SIG-M5 treated with dmso at 0.1 percent for 504 hours (cell line): ENCODE data around the gene CCDC148.

Experiments used
- DNase-seq: peaks from one replicate; lab custom pipeline; 2025; ENCODE audit not compliant: unreplicated experiment; lab: John Stamatoyannopoulos, UW

CCDC148 gene

DNA sequence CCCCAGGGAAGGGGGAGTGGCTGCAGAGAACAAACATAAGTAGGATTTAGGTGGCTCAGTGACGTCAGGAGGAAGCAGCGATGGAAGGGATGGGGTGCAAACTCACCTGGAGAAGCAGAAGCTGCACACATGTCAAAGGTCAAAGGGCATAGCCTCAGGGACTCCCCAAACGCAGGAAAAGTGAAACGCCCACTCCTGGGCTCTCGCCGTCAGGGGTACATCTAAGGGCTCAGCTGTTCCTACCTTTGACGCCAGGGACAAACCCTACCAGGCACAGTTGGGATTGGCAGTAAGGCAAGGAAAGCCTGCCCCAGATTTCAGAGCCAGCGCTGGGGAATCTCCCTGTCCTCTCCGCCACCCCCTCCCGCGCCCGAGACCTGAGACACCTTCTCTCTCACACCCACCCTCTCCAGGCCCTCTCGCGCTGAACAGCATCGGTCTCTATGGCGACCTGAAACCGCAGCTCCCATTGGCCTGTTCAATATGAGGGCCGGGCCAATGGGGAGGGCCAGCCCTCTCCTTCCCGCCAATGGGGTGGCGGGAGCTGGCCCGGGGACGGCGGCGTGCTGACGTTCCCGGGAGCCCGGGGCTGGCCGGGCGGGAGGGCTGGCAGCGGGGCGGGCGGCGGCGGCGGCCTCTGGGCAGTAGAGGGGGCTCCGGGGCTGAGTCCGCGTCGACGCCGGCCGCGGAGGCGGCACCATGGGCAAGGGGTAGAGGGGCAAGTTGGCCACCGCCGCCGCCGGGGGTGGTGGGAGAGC lies at the start of gene CCDC148, which contains the start of gene PKP4:
CCDC148 (minus strand) TSS at position 445 of the 758 bp plus-strand sequence; CDS start at position 131, 314 bp downstream.
PKP4 (plus strand) TSS at position 644 of the 758 bp plus-strand sequence. CDS start 76,233 bp downstream, outside the sequence.
- DNase-seq: peak; percentile 87

DNA sequence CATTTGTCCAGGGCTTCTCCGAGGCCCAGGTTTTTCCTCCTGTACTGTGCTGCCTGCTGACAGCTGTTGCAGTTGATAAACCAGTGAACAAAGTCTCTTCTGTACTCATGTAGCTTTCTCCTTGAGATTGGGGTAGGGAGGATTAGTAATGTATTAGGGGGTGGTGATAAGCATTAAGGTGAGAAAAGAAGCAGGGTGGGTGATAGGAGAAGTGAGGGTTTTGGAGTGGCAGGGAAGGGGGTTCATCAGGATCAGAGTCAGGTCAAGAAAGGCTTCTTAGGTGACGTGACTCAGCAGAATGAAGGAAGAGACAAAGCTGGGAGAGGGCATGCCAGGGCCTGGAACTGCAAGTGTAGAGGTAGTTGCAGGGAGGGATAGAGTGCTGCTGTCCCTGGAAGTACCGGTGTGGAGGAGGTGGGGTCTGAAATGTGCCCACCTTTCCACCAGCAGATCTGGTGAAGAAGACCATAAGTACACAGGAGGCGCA lies 48.9 kb upstream of the CCDC148 start:
- no peak for DNase-seq

DNA sequence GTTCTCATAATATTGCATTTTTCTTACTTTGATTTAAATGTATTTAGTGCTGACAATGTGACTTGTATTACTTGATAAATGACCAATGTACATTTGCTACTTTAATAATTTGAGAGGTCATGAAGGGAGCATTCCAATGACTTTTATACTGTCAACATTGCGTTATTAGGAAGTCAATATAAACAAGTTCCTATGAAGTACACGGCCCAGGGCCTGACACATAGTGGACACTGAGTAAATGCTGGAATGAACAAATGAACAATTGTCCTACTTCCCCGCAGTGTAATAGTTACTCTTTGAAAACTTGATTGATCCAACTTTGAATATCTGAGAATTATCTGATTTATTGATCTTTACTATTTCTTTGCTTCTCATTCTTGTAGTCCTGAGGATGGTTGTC lies 47.5 kb upstream of the CCDC148 start:
- no peak for DNase-seq

DNA sequence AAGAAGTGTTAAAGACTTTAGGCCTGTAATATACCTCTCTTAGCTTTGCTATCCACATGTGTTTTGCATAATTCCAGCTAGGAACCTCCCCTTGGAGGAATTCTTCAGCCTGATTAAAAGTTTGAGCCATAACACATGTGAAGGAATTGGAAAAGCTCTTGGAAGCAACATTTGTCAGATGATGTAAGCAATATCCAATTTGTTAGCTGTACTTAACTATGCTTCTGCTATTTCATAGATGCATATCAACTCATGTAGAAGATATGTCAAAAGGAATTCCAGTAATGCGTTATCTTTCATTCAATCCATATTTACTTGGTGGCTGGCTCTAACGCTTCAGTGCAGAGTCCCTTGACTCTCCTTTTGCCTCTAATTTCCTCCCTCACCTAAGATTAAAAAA lies 46.4 kb upstream of the CCDC148 start:
- DNase-seq: peak; percentile 8

DNA sequence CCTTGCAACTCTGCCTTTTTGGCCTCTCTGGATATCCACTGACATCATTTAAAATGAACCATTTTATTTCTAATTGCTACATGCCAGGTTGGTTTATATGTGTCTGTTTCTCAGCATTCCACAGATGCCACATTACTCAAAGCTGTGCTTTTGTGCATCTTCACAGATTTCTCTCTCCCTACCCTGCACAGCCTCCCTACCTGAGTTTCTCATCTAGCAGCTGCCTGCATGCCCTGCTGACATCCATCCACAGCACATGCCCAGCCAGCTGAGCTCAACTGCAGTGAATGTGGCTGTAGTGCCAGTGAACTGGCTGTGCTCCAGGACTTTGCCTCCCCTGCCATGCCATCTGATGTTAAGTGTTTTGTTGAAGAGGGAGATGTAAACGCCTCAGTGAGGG lies 44.7 kb upstream of the CCDC148 start:
- no peak for DNase-seq

DNA sequence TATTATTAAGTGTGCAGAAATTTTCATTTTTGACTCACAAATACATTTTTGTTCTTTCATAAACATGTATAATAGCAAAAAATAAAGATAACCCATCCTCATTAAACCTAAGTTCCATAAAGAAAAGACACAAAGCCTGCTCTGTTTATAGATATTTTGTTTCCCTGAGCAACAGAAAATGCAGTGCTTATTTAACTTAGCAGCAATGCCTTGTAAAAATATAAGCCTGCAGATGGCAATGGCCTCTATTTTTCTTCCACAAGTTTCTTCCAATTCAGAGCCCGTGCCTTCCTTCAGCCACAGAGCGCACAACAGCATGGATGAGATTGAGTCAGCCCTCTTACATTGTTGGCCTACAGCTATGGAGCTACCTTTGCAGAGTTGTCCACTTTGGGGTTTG lies 43.8 kb upstream of the CCDC148 start:
- no peak for DNase-seq

DNA sequence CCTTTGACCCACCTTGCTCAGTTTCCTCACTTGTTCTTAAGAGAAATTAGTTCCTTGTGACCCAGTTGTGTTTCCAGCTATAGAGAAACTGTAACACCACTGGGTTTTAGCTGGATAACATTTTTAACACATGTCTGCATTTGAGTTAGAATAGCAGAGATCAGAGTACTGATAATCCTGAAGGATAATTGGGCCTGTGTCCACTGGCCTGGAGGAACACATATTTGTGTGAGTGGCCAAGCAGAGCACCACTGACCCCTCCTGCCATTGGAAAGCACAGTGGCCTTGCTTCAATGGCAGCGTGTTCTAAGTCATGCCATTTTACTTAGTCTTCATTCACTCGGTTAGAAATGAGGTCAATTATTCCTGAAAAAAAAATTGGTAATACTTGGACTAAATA lies 42.8 kb upstream of the CCDC148 start:
- DNase-seq: no peak

DNA sequence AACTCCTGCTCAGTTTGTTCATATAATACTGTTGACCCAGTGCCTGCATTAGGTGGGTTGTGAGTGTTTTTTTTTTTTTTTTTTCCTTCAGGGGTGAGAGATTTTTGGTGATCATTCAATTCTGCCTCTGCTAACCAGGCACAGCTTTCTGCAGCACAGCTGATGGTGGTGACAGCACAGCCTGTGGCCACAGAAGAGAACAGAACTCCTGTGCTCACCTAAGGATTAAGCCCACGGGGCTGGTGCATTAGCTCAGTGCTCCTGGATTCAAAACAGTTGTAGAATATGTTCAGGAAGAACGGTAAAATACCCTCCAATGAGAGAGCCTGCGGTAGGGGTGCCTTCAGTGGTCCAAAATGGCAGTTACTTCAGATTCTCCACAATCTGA lies 42.2 kb upstream of the CCDC148 start:
- DNase-seq: no peak

DNA sequence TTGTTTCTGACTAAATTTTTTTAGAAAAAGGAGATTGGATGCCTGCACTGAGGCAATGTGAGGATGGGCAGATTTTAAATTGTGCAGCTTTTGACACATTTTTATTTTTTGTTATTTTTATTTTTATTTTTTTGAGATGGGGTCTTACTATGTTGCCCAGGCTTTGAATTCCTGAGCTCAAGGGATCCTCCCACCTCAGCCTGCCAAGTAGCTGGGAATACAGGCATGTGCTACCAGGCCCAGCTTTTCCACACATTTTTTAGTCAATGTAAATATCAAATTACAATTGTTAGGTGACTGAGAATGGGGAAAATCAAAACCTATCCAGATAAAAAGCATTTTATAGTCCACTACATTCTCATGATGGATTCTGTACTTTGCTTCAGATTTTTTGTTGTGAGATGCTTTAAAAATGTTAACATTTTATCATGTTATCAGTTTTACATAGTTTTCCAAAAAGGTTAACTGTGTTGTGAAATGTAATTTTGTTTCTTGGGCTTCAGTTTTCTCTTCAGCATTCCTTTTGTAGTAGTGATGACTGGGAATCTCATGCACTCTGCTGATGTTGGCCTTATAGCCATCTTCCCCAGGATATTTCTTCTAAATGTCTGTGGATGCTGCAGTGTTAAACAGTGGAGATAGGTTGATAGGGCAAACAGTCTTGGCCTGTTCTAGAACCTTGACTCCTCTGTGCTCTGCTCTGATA lies 41.6 kb upstream of the CCDC148 start:
- no peak for DNase-seq

DNA sequence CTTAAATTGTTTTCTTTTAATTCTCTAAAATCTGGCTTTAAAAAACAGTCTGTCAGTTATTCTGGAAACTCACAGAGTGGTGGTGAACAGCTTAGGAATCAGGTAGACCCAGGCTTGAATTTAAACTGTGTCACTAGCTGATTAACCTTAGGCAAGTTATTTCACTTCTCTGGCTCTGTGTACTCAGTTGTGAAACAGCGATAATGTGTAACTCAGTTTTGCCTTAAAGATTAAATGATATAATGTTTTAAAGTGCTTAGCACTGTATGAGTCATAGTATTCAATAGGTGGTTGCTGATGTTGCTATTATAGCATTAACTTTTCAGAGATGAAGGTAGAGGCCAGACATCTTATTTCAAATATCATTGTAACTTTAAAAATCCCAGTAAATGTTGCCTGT lies 40.9 kb upstream of the CCDC148 start:
- DNase-seq: no peak

DNA sequence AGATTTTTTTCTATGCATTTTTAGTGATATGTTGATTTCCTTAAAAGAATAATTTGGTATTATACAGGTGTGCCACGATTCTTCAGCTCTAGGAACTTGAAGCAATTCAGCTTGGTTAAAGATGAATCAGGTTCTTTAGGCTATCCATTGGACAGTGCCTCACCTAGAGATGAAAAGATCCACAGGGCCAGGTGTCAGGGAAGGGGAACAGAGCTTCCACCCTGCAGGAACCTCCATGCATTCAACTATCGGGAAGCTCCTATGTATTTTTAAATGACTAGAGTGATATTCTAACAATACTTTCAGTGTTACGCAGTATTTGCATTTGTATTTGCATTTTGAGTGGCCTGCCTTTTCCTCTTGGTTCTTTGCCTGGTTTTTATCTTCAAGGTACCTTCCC lies 40.4 kb upstream of the CCDC148 start:
- DNase-seq: no peak

DNA sequence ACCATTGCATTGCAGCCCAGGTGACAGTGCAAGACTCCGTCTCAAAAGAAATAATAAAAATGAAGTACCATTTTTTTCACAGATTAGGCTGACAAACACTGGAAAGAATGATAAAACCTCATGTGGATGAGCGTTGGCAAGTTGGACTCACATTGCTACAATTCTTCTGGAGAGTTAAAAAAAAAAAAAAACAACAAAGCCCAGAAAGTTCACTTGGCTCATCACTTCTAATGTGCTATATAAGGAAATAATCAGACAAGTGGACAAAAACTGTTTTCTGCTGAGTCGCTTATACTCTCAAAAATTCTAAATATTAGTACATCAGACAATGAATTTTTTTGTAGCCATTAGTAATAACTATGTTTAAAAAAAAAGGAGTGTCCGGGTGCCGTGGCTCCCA lies 38.6 kb upstream of the CCDC148 start:
- DNase-seq: no peak

DNA sequence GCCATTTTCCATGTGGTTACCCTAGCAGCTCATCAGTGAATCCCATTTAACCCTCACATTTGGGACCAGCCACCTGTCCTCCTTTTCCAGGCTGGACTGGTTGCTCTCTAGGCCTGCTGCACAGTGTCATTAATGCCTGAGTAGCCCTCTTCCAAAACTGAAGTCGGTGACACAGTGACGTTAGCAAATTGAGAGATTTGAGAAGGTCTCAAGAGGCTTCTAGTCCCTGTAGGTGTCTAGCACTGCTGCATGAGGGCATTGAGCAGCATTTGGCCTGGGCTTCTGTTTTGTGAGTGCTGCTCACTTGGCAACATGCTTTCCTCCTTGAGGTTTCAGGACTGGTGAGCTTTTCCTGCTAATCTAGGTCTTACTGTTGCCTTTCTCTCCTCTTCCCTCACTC lies 36.9 kb upstream of the CCDC148 start:
- no peak for DNase-seq

DNA sequence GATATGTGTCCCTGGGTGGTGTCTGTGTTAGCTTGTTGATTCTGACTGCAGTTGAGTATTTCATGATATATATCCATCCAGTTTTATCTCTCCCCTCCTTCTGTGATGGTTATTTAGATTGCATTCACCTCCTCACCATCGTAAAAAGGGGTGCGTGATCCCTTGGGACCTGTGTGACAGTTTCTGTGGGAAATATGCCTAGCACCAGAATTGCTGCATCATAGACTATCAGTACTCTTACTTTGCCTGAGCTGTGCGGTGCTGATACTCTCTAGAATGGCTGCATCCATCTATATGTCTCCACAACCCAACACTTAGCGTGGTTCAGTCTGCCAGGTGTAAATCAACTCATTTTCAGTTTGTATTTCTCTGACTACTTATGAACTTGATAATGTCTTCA lies 34.5 kb upstream of the CCDC148 start:
- DNase-seq: no peak

DNA sequence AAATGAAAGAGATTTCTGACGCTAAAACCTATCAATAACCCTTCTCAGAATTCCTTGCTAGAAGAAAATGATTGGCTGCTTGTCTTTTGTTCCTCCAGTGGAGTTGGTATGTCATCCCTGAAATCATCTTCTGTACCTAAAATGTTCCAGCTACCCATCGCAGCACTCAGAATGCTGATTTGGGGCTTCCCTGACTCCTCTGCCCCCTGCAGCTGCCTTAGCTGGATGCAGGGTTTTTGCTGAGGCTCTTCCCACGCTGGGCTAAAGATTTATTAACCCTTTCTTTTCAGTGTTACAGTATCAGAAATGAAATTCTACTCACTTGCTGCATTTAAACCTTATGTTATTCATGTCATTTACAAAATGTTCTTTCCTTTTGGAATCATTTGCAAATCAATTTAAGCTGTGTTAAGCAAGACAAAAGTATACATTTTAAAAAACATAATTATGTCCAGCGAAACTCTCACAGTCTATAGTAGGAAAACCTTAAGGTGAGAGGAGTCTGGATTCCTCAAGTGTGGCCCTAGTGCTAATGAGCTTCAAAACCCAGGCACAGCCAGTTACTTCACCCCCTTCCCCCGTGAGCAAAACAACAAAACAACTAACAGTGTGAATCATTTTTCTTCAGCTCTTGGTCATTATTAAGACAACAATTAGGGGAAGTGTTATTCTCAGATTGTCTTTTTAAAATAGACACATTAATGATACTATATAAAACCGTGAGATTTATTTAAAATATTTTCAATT lies 33.0 kb upstream of the CCDC148 start:
- no peak for DNase-seq

DNA sequence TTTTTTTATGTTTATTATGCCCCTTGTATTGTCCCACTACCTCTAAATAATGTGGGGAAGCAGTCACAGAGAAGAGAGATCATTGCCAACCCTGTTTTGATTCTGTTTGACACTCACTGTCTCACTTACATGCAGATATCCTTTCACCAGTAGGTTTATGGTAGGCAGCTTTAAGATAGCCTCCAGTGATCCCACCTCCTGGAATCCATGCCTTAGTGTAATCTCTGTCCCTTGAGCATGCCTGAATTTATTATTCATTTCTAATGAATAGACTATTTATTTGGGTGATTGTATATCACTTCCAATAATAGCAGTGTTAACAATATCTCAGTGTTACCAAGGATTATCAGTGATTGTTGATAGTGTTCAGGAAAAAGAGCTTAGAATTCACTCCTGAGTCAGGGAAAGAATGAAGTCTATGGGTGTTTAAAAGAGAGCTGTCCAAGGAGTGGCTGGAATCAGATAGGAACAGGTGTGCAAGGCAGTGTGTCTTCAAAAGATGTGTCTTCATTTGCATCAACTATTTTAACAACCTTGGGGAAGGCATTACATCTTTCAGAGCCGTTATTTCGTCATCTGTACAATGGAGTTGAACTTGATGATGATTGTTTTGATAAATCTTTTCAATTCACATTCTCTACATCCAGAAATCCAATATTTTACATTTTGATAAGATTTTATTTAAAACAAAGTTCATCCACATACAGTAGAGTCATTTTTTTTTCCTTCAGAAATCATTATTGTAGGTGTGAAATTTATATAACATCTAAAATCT lies 32.1 kb upstream of the CCDC148 start:
- no peak for DNase-seq

DNA sequence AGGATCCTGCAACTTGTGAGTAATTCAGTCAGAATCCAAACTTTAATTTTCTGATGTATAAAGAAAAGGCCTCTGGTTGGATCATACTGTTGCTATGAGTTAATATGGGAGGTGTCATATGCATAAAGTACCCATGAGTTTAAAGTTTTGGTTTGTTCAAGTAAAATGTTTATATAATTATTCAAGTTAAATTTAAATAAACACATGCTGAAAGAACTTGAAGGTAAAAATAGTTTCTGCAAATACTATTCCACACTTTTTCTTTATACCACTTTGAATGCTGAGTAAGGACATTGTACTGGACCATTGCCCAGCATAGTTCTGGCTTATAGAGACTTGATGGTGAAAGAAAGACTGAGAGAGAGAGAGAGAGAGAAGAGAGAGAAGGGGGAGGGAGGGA lies 30.9 kb upstream of the CCDC148 start:
- no peak for DNase-seq

DNA sequence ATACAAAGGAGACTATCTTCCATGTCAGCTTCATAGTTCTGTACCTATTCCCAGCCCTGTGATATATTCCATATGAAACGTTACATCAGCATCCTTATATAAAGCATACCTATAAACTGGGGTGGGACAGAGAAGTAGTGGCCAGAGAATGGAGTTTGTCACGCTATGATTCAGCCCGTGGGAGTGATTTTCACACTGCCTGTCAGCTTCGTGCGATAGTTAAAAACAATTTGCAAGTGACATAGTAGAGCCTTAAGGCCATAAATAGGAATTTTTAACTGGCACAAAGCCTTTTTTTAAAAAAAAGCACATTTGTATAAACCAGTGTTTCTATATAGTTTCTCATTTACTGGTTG lies 30.4 kb upstream of the CCDC148 start:
- no peak for DNase-seq

DNA sequence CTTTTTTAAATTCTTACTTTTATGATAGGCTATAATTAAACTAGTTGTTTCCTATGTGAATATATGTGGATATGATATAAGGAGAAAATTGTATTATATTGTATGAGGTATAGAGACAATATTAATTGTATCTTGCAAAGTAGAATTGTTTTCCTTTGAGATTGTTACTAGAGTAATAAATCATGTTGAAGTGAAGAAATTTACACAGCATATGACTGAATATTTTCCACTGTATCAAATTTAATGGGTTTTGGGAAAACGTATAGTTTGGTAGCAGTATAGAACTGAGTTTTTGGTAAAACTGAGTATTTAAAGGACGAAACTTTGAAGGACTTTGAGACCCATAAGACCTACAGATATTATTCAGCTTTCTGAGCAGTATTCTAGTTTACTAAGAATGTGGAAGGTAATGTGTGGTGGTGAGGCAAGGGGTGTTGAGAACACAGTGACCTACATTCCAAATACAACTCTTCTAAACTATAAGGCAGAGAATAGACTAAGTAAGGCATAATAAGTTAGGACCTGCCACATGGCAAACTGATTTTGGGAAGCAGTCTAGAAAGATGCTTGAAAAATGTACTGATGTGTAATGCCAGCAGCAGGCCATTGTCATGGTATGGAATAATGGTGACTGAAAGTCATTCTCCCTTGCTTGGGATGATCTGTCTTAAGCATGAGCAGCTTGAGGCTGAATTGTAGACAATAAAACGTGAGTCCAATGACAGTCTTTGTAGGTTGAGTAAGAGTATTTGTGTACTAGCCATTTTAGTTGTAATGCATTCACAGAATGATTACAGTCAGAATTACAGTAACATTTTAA lies 29.8 kb upstream of the CCDC148 start:
- DNase-seq: no peak

DNA sequence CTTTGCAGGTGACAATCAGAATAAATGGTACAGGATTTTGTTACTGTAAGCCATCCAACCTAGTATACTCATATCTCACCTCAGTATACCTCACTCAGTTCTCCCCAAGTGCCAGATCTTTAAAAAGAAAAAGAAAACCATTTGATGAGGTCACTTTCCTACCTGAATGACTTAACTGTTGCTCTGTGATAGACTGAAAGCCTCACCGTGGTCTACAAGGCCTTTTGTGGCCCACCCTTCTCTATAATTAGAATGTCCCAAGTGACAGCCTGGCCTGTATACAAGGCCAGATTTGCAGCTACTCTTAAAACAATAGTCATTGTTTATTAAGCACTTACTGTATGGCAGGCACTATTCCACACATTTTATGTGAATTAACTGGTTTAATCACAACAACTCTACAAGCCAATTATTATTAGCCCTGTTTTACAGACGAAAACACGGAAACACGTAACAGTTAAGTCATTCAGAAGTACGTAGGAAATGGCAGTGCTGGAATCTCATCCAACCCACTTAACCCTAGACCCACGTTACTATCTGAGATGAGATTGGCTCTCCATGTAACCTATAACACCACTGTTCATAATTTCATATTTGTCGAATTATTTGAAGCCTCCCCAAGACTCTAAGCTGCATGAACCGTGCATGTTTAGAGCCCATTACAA lies 28.5 kb upstream of the CCDC148 start:
- DNase-seq: no peak
